Stimulated activated CD4-positive, alpha-beta T cell treated with anti-CD3 and anti-CD28 coated beads, TNF-alpha, amount 100 ng/mL, for 4 hours (primary cell): ENCODE results near the gene ATP9A.
A peak's percentile ranks its signal among the peaks of the same experiment; 100 is the strongest.
"Not testable (repeated sequence)": the region's sequence is repeated elsewhere in the genome, so short reads cannot be mapped to it uniquely, and the experiment has no call there.

Experiments used
- DNase-seq, 3 experiments: peaks; one replicate each; pipeline ENCODE4 v3.0.0-alpha.2; 2020; ENCODE audit warnings: low read depth in 3 of 3

Gene ATP9A

DNA sequence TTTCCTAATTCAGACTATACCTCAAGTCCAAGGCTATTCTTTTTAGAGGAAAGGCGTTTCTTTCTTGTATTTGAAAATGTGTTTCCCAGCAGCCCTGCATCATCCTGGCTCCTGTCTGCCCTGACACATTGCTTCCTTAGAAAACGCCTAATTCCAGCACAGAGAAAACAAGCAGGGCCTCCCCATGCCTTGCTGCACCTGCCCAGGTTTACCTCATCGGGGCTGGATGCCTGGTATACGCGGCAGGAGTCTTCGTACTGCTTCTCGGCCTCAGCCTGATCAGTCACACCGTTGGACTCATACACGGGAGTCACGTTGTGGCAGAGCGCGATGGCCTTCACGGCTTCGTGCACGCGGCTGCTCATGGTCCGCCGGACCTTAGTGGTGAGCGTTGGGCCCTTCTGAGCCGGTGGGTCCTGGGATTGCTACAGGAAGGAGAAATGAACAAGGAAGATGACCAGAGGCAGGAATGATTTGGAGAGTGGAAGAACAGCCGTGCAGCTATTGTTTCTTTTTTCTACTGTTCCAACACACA is 111.4 kb downstream of the ATP9A start:
- DNase-seq, result no peak

DNA sequence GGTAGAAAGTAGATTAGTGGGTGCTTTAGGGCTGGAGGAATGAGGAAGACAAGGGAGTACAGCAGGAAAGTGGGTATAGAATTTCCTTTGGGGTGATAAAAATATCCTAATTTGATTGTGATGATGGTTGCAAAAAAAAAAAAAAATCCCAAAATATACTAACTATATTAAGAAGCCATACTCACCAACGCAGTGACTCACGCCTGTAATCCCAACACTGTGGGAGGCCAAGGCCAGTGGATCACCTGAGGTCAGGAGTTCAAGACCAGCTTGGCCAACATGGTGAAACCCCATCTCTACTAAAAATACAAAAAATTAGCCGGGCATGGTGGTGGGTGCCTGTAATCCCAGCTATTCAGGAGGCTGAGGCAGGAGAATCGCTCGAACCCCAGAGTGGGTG is 112.1 kb downstream of the ATP9A start:
- DNase-seq, result not testable (repeated sequence)

DNA sequence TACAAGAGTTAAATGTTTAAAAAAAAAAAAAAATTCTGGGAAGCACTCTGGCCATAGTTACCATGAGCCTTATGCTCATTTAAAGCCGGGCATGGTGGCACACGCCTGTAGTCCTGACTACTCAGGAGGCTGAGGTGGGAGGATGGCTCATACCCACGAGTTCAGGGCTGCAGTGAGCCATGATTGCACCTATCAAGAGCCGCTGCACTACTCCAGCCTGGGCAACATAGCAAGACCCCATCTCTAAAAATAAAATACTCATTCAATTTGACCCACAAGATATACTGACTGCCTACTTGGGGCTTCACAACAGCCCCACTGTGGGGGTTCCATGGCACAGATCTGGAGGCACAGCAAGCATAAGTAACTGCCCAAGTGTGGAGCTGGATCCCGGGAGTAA is 113.7 kb downstream of the ATP9A start:
- no peak for DNase-seq

DNA sequence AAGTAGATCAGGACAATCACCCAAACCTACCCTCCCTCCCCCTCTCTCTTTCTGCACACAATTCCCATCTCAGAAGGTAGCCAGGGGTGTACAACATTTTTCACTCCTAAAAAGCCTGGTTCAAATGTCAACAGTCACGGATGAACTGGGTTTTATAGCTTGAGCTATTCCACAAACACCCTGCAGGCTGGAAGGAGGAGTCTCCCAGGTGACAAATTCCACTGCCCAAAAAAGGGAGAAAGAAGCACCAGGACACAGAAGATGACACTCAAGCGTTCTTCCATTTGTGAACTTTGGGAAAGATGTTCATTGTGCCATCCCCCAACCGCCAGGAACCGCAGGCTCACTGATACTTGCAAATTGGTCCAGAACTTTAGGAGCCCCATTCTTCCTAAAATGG is 114.1 kb downstream of the ATP9A start:
- no peak for DNase-seq

DNA sequence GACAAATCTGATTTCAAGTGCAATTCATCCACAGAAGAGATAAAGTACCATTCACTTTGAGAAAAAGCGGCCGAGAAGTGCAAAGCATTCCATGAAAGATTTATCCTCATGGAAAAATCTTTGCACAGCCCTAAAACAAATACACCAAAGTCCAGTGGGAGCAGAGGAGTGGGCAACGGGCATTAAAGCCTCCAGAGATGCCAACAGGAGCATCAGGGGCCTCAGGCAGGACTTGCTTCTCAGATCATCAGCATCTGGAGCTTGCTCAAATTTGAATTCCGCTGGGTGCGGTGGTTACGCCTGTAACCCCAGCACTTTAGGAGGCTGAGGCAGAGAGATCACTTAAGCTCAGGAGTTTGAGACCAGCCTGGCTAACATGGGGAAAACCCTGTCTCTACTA is 115.0 kb downstream of the ATP9A start:
- DNase-seq, result no peak

DNA sequence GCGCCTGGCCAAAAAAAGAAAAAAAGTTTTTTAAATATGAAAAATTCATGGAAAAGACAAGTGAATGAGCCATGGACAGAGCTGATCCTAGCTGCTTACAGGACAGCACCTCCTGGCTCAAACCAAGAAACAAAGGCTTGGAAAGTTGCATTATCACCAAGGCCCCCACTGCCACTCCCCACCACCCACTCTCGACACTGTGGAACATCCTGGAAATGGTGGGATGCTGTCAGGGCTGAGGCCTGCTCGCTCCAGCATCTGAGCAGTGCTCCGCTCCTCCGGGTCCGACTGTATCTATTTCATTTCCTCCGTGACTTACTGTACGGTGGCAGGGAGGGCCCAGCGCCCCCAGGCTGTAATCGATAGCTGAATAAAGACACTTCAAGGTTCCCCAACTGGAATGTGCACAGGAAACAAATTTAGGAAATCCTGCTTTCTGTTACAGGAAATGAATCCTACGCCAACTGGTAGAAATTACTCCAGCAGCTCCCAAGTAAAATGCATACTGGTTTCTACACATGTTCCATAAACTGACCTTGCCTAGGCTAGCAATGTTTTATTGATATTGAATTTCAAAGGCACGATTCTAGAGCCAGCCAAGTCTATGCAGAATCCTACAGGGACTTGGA is 116.2 kb downstream of the ATP9A start:
- no peak for DNase-seq

DNA sequence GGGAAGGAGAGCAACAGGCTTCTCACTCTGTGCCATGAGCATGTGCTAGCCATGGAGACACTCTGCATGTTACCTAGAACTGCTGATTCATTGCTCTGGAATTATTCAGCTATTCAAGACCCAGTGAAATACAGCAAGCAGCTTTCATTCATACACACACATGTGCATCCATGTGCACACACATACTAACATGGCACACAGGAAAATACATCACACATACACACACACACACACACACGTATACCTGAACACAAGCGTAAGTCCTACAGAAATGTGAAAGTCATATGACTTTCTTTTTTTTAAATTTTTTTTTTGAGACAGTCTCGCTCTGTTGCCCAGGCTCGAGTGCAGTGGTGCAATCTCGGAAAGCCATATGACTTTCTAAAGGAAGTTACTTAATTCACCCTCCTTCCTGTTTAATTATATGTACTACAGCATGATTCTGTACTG is 117.5 kb downstream of the ATP9A start:
- no peak for DNase-seq

DNA sequence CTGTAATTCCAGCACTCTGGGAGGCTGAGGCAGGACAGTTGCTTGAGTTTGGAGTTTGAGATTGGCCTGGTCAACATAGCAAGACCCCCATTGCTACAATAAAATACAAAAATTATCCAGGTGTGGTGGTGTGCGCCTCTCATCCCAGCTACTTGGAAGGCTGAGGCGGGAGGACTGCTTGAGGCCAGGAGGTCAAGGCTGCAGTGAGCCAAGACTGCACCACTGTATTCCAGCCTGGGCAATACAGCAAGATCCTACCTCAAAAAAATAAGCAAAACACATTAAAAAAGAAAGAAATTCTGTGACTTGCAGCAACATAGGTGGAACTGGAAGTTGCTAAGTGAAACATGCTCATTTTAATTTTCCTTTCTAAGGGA is 119.6 kb downstream of the ATP9A start:
- no peak for DNase-seq

DNA sequence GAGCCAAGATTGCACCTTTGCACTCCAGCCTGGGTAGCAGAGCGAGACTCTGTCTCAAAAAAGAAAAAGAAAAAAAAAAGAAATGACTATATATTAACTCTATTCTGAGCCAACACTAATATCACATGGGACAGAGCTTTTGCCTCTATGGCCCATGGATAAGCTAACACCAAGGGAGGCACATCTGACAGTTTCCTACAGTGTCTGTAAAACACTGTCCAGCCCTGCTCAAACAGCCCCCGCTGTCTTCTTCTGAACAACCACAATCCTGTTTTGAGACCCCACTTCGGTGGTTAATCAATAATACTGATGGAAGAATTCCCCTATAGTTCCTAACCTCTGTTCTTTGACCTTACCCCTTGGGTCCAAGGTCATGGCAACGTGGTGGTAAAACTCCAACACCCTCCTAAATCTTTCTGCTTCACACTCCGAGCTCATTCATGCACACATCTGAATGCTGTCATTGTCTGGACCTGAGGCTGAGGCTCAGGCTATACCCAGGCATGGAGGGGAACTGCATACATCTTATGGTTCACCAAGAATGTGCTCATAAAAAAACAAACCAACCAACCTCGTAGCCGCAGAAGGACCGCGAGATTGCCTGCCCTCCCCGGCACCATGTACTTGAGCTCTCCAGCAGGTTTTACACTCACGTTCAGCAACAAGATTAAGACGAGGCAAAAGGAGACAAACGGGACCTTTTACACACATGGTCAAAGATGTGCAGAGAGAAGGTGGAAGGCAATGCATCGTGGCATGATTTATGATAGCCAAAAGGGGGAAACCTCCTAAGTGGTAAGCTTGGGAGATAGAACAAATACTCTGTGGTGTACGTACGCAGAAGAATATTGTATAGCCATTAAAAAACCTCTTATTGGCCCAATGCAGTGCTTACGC is 120.3 kb downstream of the ATP9A start:
- DNase-seq, result no peak

DNA sequence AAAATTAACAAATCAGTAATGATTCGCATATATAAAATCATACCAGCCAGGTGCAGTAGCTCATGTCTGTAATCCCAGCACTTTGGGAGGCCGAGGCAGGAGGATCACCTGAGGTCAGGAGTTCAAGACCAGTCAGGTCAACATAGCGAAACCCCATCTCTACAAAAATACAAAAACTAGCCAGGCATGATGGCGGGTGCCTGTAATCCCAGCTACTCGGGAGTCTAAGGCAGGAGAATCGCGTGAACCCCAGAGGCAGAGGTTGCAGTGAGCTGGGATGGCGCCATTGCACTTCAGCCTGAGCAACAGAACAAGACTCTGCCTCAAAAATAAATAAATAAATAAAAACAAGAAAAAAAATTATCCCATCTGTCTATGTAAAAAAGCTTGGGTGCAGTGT is 124.4 kb downstream of the ATP9A start:
- not testable (repeated sequence) for DNase-seq

DNA sequence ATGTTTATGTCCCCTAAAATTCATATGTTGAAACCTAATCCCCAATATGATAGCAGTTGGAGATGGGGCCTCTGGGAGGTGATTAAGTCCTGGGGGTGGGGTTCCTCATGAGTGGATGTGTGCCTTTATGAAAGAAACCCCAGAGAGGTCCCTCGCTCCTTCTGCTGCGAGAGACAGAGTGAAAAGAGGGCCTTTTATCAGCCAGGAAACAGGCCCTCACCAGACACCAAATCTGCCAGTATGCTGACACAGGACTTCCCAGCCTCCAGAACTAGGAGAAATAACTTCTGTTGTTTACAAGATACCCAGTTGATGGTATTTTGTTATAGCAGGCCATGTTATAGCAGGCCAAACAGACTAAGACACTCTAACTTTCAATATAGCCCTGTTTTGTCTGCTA is 124.8 kb downstream of the ATP9A start:
- DNase-seq, result no peak

DNA sequence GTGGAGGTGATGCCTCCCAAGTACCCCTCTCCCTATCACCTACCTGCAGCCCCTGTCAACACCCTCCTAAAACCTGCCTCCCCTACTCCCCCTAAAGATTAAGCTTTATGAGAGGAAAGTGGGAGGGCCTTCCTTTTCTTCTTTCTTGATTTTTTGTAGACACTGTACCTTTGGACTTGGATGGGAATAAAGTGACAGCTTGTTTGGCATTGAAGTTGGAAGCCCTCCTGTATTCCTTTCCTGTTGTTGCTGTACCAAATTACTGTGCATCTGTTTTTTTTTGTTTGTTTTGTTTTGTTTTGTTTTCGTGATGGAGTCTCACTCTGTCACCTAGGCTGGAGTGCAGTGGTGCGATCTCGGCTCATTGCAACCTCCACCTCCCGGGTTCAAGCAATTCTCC is 126.3 kb downstream of the ATP9A start:
- DNase-seq, result no peak

DNA sequence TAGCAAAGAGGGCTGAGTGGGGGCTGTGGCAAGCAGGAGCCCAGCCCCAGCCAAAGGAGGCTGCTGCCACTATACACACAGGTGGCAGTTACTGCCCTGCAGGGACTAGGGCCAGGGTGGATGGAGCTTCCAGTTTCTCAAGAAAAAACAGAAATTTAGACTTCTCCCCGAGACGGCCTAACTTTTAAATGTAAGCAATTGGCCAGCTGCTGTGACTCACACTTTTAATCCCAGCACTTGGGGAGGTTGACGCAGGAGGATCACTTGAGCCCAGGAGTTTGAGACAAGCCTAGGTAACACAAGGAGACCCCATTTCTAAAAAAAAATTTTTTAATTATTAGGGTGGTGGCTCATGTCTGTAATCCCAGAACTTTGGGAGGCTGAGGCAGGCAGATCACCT is 127.4 kb downstream of the ATP9A start:
- DNase-seq, result no peak

DNA sequence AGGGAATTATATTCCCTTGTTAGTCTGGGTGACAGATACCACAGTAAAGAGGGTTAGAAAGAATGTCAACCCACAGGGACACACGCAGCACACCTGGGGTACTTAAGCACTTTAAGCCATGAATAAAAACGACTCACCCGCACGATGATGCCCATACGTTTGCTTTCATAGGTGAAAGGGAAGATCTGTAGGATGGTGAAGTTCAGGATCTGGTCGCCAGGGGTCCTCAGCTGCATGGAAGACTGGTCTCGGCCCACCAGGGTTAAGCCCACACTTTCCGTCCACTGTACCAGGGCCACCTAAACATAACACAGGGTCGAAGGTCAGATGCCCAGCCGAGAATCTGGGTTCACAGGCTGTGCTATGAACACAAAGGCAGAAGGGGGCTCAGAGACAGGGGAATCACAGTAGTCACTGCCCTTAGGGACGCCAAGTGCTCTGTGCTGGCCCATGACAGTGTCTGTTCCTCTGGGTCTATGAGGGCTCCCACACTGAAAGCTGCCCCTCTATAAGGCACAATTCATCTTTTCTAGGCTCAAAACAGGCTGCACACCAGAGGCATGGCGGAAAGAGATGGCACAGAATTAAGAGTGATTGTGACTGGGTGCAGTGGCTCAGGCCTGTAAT is 128.9 kb downstream of the ATP9A start:
- DNase-seq, result peak; percentile 24 to 29 (median 26)

DNA sequence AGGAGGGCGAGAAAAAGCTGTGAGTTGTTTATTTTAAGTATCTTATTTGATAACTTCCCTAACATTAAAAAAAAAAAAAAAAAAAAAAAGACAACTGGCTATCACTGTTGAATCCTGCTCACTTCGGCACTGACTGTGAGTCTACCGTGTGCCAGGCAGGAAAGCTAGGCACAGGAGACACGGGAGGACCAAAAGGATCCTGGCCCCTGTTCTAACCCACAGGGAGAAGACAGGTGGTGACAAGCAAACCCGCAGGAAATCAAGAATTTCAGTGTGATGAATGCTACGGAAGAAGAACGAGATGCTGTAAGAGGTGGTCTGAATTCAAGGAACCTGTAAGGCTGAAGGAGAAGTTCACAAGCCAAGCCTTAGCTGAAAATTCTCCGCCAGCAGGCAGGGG is 130.9 kb downstream of the ATP9A start:
- no peak for DNase-seq

DNA sequence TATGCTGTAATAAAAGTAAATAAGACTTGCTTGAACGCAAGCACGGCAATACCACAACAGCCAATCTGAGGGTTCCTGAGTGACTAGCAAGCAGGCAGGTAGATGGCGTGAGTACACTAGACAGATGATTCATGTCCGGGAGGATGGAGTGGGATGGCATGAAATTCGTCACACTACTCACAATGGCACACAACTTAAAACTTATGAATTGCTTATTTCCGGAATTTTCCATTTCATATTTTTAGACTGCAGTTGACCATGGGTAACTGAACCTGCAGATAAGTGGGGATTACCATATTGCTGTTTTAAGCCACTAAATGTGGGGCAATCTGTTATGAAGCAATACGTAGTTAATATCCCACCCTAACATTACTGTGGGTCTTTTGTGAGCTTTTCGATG is 132.1 kb downstream of the ATP9A start:
- peak in 1 of 3 experiments; percentile 9 for DNase-seq

DNA sequence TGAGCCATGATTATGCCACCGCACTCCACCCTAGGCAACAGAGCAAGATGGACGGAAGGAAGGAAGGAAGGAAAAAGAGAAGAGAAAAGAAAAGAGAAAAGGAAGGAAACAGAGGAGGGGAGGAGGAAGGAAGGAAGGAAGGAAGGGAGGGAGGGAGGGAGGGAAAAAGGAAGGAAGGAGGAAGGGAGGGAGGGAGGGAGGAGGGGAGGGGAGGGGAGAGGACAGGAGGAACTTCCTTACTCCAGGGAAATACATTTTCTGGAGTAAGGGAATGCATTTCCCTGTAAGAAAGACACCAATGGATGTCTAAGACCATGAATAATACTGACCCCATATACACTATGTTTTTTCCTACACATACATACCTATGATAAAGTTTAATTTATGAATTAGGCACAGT is 132.5 kb downstream of the ATP9A start:
- no peak for DNase-seq

DNA sequence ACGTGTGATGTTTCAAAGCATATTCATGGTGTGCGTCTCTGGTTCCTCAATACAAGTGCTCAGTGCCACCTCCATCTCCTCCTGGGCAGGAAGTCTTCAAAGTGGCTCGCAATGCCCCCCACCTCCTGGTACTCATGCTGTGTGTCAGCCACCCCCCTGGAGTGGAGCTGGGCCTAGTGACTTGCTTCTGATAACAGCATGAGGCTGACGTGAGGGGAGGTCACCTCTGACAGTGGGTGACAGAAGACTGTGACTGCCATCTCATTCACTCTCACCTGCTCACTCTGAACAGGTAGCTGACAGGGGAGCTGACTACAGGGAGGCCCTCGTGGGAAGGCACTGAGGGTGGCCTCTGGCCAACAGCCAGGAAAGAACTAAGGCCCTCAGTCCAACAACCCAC is 133.3 kb downstream of the ATP9A start:
- no peak for DNase-seq

DNA sequence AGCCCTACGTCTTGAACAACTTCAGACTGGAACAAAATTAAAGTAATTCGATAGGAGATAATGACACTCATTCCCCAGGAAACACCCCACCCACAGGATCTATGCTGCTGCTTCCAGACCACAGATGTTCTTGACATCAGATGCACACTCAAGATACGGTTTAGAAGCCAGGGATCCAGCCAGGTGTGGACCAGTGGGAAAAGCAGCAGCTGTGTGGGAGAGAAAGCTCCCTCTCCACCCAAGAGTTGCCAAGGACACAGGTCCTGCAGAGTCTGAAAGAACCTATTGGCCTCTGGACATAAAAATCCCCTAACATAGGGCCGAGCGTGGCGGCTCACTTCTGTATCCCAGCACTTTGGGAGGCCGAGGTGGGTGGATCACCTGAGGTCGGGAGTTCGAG is 133.9 kb downstream of the ATP9A start:
- no peak for DNase-seq

DNA sequence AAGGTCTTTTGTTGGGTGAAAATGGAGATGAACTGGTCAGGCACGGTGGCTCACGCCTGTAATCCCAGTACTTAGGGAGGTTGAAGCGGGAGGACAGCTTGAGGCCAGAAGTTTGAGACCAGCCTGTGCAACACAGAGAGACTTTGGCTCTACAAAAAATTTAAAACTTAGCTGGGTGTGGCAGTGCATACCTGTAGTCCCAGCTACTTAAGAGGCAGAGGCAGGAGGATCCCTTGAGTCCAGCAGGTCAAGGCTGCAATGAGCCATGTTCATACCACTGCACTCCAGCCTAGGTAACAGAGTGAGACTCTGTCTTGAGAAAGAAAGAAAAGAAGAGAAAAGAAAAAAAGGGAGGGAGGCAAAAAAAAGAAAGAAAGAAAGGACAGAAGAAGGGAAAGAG is 134.8 kb downstream of the ATP9A start:
- DNase-seq, result no peak

DNA sequence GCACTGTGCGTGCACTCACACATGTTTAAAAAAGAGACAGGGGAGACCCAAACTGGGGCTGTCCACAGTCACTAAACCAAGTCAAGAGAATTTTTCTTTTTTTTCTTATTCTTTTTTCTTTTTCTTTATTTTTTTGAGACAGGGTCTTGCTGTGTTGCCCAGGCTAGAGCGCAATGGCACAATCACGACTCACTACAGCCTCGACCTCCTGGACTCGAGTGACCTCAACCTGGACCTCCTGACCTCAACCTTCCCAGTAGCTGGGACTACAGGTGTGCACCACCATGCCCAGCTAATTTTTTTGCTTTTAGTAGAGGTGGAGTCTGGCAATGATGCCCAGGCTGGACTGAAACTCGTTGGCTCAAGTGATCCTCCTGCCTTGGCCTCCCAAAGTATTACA is 136.2 kb downstream of the ATP9A start:
- DNase-seq, result no peak
